Adrenal gland (tissue), 12 donors: ENCODE results near the gene MTMR4. TPM values are rescaled to one million over a fixed set of nuclear protein-coding genes. Genes with fewer than 3 reads are reported as not detected.

ENCODE experiments used
- DNase-seq, 7 donors: peaks; one replicate each; pipeline ENCODE4 v3.0.0-alpha.2; 2019 to 2020
- H3K27ac ChIP-seq, 5 donors: fragments of 200-600 bp; sonication (generic) in 4 of 5; 1 replicate in 3 of 5; 2 replicates in 2 of 5; pipeline versions ENCODE4 v1.5.1 to v1.8.0; 2016 to 2020; ENCODE audit warnings: mild to moderate bottlenecking in 1 of 5
- H3K27me3 ChIP-seq: fragments of 200-600 bp; 2 replicates; pipeline ENCODE4 v1.8.0; 2021
- H3K36me3 ChIP-seq, 2 donors: fragments of 200-600 bp; replicated peaks in 1 of 2; 1 replicate in 1 of 2; 2 replicates in 1 of 2; pipeline versions ENCODE4 v1.5.1 to v1.8.0; 2018 to 2022
- H3K4me1 ChIP-seq, 2 donors: fragments of 200-600 bp; replicated peaks in 1 of 2; 1 replicate in 1 of 2; 2 replicates in 1 of 2; pipeline versions ENCODE4 v1.5.1 to v1.8.0; 2018 to 2021
- H3K4me3 ChIP-seq, 4 donors: fragments of 200-600 bp; sonication (generic) in 3 of 4; one replicate each; pipeline ENCODE4 v1.5.1; 2016 to 2018
- H3K9me3 ChIP-seq, 3 donors: fragments of 200-600 bp; sonication (generic) in 1 of 3; replicated peaks in 1 of 3; 1 replicate in 2 of 3; 2 replicates in 1 of 3; pipeline versions ENCODE4 v1.5.1 to v1.8.0; 2016 to 2021
- CTCF ChIP-seq, 6 experiments: fragments of 450-650 bp in 4 of 6; fragments of 200-600 bp in 2 of 6; sonication (generic) in 1 of 6; IDR thresholded peaks; 1 replicate in 5 of 6; 2 replicates in 1 of 6; pipeline versions ENCODE4 v1.5.1 to v1.8.0; 2016 to 2021; ENCODE audit warnings: antibody characterized with exemption in 6 of 6, mild to moderate bottlenecking in 2 of 6, moderate library complexity in 1 of 6
- POLR2A ChIP-seq, 2 donors: fragments of 450-650 bp; IDR thresholded peaks; one replicate each; pipeline ENCODE4 v1.6.1; 2017; ENCODE audit warnings: antibody characterized with exemption in 2 of 2, mild to moderate bottlenecking in 2 of 2, moderate library complexity in 1 of 2
- WGBS, 4 donors: extraction: QIAGEN DNeasy Blood & Tissue Kit in 2 of 4; methylation state at CpG; one replicate each; pipeline versions ENCODE4 v1.1.5 to v1.1.7; 2013 to 2017; 5-methylcytosine and 5-hydroxymethylcytosine counted together
- intact Hi-C, 2 donors: fragments of 100-400 bp; cut with DNase I; formaldehyde crosslinking; loops; one replicate each; pipeline versions ENCODE4 v1.14.1 to v1.15.0; 2022 to 2023
- polyA plus RNA-seq, 3 donors: library from polyadenylated mRNA; stranded (reverse); fragments of 200-250 nt in 2 of 3; fragments of 350-450 nt in 1 of 3; fragmentation: Illumina TruSeq in 1 of 3; extraction: RNeasy Lipid Tissue Mini Kit (QIAGEN cat#74804) in 1 of 3; gene quantifications; one replicate each; pipeline ENCODE4 v1.2.3, GENCODE V29; 2013 to 2014
- total RNA-seq, 9 donors: library from RNA; depleted of rRNA in 4 of 9; stranded (reverse); fragments of >200 nt in 4 of 9; fragments of 120-200 nt in 1 of 9; fragmentation: NEBNext Ultra II Directional in 1 of 9; extraction: Animal tissue kit (Norgen Biotek cat#: 25700) in 1 of 9; gene quantifications; one replicate each; pipeline versions ENCODE4 v1.1.0 to v1.2.4, GENCODE V29; 2013 to 2023
- donor health status: healthy with polysubstance abuse.
- donor health status: Bipolar disorder and iron deficiency.
- donor health status: DM: yes; HTN: yes; CAD: no.
- donor health status: DM: no; HTN: no; CAD: no.
- donor health status: DM: no; HTN: no; CAD: no.
- donor health status: DM: yes; HTN: yes; CAD: no.

Gene MTMR4
- total and polyA plus RNA-seq, 12 donors = 11.4 to 85.2 (median 42.8) TPM

- Histone ChIP-seq H3K4me3 (no peak overlapping the region), H3K27ac (no peak overlapping the region), H3K9me3 (no peaks in the 10 kb centered on the region), H3K27me3 (no peaks in the 10 kb centered on the region), H3K36me3 (no peaks in the 10 kb centered on the region), H3K4me1 (no peaks in the 10 kb centered on the region)
- no peak for DNase-seq
- intact Hi-C loops = no loop called here
- no peak for TF ChIP-seq CTCF (IDR thresholded peaks at IDR 0.05)
- TF ChIP-seq POLR2A (IDR thresholded peaks at IDR 0.05) = no peak
- WGBS, 4 donors = 93 to 100% (median 99%) methylated on average over 1 of the region's 1 CpG
Observed at GRCh38 chr17:58452738-58453137, 61.7 kb downstream of the MTMR4 start.

- Histone ChIP-seq H3K4me3 (no peak overlapping the region), H3K27ac (no peak overlapping the region), H3K27me3 (no peaks in the 10 kb centered on the region), H3K36me3 (no peaks in the 10 kb centered on the region), H3K9me3 (no peaks in the 10 kb centered on the region), H3K4me1 (no peaks in the 10 kb centered on the region)
- intact Hi-C loops = loop anchor here (2.0 to 5.0 kb wide), 2 partner anchors 130 to 133 kb away; no protein-coding TSS in a partner anchor
- DNase-seq = peak; percentile 78 to 91 (median 86)
- TF ChIP-seq POLR2A (IDR thresholded peaks at IDR 0.05) (no peak), CTCF (IDR thresholded peaks at IDR 0.05) (peak; percentile 55 to 88 (median 78))
- WGBS, 4 donors = 62 to 76% (median 68%) methylated on average over 8 to 9 of the region's 9 CpGs
Observed at GRCh38 chr17:58447039-58447975, 67.1 kb downstream of the MTMR4 start.

- Histone ChIP-seq H3K9me3 (no peaks in the 10 kb centered on the region), H3K4me1 (no peaks in the 10 kb centered on the region), H3K4me3 (no peak overlapping the region), H3K27me3 (no peaks in the 10 kb centered on the region), H3K27ac (no peak overlapping the region), H3K36me3 (no peaks in the 10 kb centered on the region)
- 71 to 89% (median 84%) methylated on average over 6 of the region's 6 CpGs for WGBS, 4 donors
- intact Hi-C loops = loop anchor here (2.0 to 5.0 kb wide), 2 partner anchors 129 to 131 kb away; no protein-coding TSS in a partner anchor
- no peak for TF ChIP-seq POLR2A (IDR thresholded peaks at IDR 0.05)
- DNase-seq = no peak
Observed at GRCh38 chr17:58446086-58446485, 68.4 kb downstream of the MTMR4 start.

Other genes starting within 250 kb of the MTMR4 start
- 1 to 10 TPM in 1 of 9 donors, under 1 TPM in 6, not detected in 2; 0.19 to 1.4 (median 0.40) TPM for gene MPO, start 233.7 kb downstream of the MTMR4 start, total RNA-seq
- under 1 TPM in 2 of 3 donors, not detected in 1; 0.13 to 0.24 TPM for gene MPO, start 233.7 kb downstream of the MTMR4 start, polyA plus RNA-seq
- 10 to 100 TPM in 7 of 9 donors, 1 to 10 TPM in 2; 7.1 to 57.8 (median 21.8) TPM for gene TSPOAP1, start 185.8 kb downstream of the MTMR4 start, total RNA-seq
- gene TSPOAP1, start 185.8 kb downstream of the MTMR4 start, polyA plus RNA-seq = 100 to 1,000 TPM in 1 of 3 donors, 10 to 100 TPM in 1, 1 to 10 TPM in 1; 4.7 to 140 (median 96.6) TPM
- 100 to 1,000 TPM in 3 of 9 donors, 10 to 100 TPM in 6; 65.5 to 149 (median 96.5) TPM for gene SUPT4H1, start 162.4 kb downstream of the MTMR4 start, total RNA-seq
- 100 to 1,000 TPM in 1 of 3 donors, 10 to 100 TPM in 2; 58.6 to 178 (median 60.8) TPM for gene SUPT4H1, start 162.4 kb downstream of the MTMR4 start, polyA plus RNA-seq
- 10 to 100 TPM; 10.5 to 30.8 (median 17.8) TPM for gene RNF43, start 97.1 kb downstream of the MTMR4 start, total RNA-seq
- 1 to 10 TPM; 5.9 to 9.8 (median 7.5) TPM for gene RNF43, start 97.1 kb downstream of the MTMR4 start, polyA plus RNA-seq
- gene HSF5, start 26.2 kb downstream of the MTMR4 start, total RNA-seq = under 1 TPM in 1 of 9 donors, not detected in 8; 0.11 TPM
- under 1 TPM; 0.03 to 0.08 (median 0.04) TPM for gene HSF5, start 26.2 kb downstream of the MTMR4 start, polyA plus RNA-seq
- gene TEX14, start 177.4 kb upstream of the MTMR4 start, total RNA-seq = under 1 TPM in 8 of 9 donors, not detected in 1; 0.10 to 0.72 (median 0.26) TPM
- under 1 TPM; 0.24 to 0.97 (median 0.81) TPM for gene TEX14, start 177.4 kb upstream of the MTMR4 start, polyA plus RNA-seq
- 10 to 100 TPM; 11.7 to 45.7 (median 31.0) TPM for gene RAD51C, start 178.0 kb upstream of the MTMR4 start, total RNA-seq
- gene RAD51C, start 178.0 kb upstream of the MTMR4 start, polyA plus RNA-seq = 10 to 100 TPM; 29.7 to 60.2 (median 30.3) TPM
- 10 to 100 TPM in 7 of 9 donors, 1 to 10 TPM in 2; 7.3 to 22.7 (median 13.2) TPM for gene PPM1E, start 241.2 kb upstream of the MTMR4 start, total RNA-seq
- gene PPM1E, start 241.2 kb upstream of the MTMR4 start, polyA plus RNA-seq = 10 to 100 TPM in 1 of 3 donors, 1 to 10 TPM in 2; 1.8 to 11.8 (median 2.6) TPM